GM21737 (cell line): ENCODE measurements around the gene ST7.
"Not testable (repeated sequence)": the region's sequence is repeated elsewhere in the genome, so short reads cannot be mapped to it uniquely, and the experiment has no call there.

Experiments
- ATAC-seq: cut with Tn5 transposase; IDR thresholded peaks from one replicate; pipeline ENCODE4 v1.9.1; 2021; ENCODE audit warnings: mild to moderate bottlenecking, moderate library complexity; ENCODE audit not compliant: unreplicated experiment

ST7 gene

GRCh38 chr7:117024811-117025210 lies 71.5 kb downstream of the ST7 start:
- no peak for ATAC-seq

- ATAC-seq: no peak
Measured at GRCh38 chr7:117025891-117026290, 72.6 kb downstream of the ST7 start.

GRCh38 chr7:117030346-117030745 lies 77.0 kb downstream of the ST7 start:
- not testable (repeated sequence) for ATAC-seq

- ATAC-seq: not testable (repeated sequence)
Measured at GRCh38 chr7:117030793-117031192, 77.5 kb downstream of the ST7 start.

GRCh38 chr7:117032810-117033209 lies 79.5 kb downstream of the ST7 start:
- ATAC-seq: no peak

- no peak for ATAC-seq
Measured at GRCh38 chr7:117034851-117035464, 81.7 kb downstream of the ST7 start.

- ATAC-seq: no peak
Measured at GRCh38 chr7:117035465-117035862, 82.2 kb downstream of the ST7 start.

- ATAC-seq: no peak
Measured at GRCh38 chr7:117036053-117036669, 82.9 kb downstream of the ST7 start.

GRCh38 chr7:117036836-117037235 lies 83.5 kb downstream of the ST7 start:
- ATAC-seq: no peak

GRCh38 chr7:117038408-117038807 lies 85.1 kb downstream of the ST7 start:
- no peak for ATAC-seq

- ATAC-seq: peak; percentile 78
Measured at GRCh38 chr7:117041007-117041406, 87.7 kb downstream of the ST7 start.

- ATAC-seq: no peak
Measured at GRCh38 chr7:117041822-117042221, 88.5 kb downstream of the ST7 start.

GRCh38 chr7:117043108-117043825 lies 90.0 kb downstream of the ST7 start:
- ATAC-seq: no peak

GRCh38 chr7:117044664-117045063 lies 91.4 kb downstream of the ST7 start:
- ATAC-seq: no peak

- no peak for ATAC-seq
Measured at GRCh38 chr7:117045927-117046710, 92.8 kb downstream of the ST7 start.

GRCh38 chr7:117047496-117047895 lies 94.2 kb downstream of the ST7 start:
- no peak for ATAC-seq

GRCh38 chr7:117048114-117048866 lies 95.0 kb downstream of the ST7 start:
- ATAC-seq: no peak

- no peak for ATAC-seq
Measured at GRCh38 chr7:117048882-117049281, 95.6 kb downstream of the ST7 start.

GRCh38 chr7:117051808-117052207 lies 98.5 kb downstream of the ST7 start:
- ATAC-seq: no peak

- ATAC-seq: no peak
Measured at GRCh38 chr7:117053432-117053831, 100.1 kb downstream of the ST7 start.

GRCh38 chr7:117061751-117062150 lies 108.5 kb downstream of the ST7 start:
- no peak for ATAC-seq
